Activated CD4-positive, alpha-beta T cell treated with anti-CD3 and anti-CD28 coated beads, Interleukin-2, Interleukin-4, amounts not matched to agents 100 ng/mL and 50 ng/mL, durations not matched to agents 16 hours and 8 hours (primary cell): ENCODE measurements around the gene SYNPR.
"Not testable (repeated sequence)": the region's sequence is repeated elsewhere in the genome, so short reads cannot be mapped to it uniquely, and the experiment has no call there.

Experiments
- DNase-seq: peaks from one replicate; pipeline ENCODE4 v3.0.0-alpha.2; 2020; ENCODE audit warnings: low spot score

SYNPR gene

GRCh38 chr3:63278171-63279004 is at the start of gene SYNPR:
Gene SYNPR (plus strand): TSS chr3:63278308.
- DNase-seq: no peak

GRCh38 chr3:63228677-63229076 is 49.4 kb upstream of the SYNPR start:
- peak; percentile 17 for DNase-seq

DNA sequence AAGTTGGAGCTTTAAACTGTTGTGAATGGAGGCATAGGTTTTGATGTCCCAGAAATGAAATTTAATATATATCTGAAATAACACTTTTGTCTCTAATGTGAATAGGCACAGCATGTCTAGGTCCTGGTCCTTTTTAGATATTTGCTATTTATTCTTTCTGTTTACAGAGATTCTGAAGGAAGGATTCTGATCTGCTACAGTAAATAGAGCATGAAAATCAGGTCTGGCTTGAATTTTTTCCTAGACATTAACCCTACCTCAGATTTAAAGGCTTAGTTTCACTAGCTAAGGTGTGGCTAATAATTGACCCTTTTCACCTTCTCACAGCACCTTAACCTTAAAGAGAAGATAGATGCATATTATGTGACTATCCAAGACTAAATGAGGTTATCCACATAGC is 48.0 kb upstream of the SYNPR start:
- DNase-seq: no peak

GRCh38 chr3:63231643-63232042 is 46.5 kb upstream of the SYNPR start:
- DNase-seq: no peak

DNA sequence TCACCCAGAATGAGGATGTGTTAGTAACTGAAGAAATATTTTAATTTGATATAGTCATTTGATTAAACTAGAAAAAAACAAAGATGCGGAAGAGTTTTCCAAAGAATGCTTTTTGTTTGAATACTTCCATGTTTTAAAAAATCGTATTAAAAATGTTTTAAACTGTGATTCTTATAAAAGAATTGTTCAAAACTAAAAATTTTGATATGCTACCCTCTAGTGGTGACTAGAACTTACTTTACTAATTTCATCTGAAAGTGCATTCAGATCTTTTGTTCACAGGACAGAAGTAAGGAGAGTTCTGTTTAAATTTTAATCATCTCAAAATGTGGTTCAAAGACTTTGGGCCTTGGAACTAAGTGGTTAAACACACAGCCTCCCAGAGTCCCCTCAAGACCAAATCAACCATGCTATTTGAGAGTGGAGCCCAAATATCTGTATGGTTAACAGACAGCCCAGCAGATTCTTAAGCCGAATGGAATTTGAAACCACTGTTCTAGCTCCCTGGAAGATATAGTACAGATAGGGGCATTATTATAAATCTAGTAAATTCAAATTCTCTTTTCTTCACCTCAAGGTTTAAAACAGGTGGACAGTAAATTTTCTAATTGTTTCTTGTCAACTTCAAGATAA is 45.2 kb upstream of the SYNPR start:
- DNase-seq: no peak

- DNase-seq: no peak
These were observed 37.7 kb upstream of the SYNPR start for GRCh38 chr3:63240381-63240902.

DNA sequence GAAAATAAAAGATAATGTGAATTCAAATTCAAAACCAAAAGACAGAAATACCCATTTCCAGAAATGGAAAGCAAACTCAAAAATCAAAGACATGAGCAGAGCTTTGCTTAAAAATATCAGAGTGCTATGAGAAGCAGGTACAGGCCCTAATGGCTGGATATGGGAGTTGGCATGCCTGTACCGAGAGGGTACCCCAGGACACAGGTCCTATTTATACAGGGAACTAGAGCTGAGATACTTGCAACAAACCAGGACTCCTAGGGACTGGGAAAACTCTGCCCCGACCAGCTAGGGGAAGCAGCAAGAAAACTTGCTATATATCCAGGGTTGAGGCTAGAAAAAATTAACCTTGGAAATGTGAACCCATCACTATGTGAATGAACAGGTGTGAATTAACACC is 36.0 kb upstream of the SYNPR start:
- DNase-seq: no peak

DNA sequence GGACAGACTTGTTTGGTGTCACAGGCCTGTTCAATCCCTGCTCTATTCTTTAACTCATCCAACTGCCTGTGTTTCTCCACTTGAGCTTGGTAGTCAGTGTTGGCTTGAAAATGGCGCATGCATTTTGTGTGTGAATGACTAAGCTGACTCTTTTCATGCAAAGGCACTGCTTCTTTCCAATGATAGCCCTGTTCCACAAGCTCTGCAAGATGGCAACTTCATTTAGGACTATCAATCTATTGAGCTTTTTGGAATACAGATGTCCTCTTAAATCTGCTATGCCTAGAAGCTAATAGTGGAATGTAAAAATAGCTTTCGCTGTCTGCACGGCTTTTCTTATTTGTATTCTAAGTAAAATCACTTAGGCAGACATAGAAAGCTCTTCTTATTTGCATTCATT is 33.6 kb upstream of the SYNPR start:
- no peak for DNase-seq

GRCh38 chr3:63245726-63246241 is 32.3 kb upstream of the SYNPR start:
- no peak for DNase-seq

DNA sequence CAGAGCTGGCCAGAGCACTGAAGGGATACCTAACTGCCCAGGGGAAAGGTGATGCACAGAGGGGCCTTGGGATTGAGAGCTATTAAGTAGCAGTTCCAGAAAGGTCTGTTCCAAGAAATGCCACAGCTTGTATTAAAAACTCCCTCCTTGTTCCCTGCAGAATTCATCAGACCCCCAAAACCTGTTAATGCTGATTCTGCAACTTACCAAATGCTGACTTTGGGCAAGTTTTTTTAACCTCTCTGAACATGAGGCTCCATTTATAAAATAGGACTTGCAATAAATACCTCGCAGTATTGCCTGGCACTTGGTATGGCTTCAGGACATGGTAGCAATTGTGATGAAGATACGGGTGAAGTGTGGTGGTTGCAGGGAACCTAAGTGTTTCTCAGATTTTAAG is 30.1 kb upstream of the SYNPR start:
- no peak for DNase-seq

GRCh38 chr3:63251499-63251898 is 26.6 kb upstream of the SYNPR start:
- DNase-seq: no peak

GRCh38 chr3:63255819-63256218 is 22.3 kb upstream of the SYNPR start:
- DNase-seq: not testable (repeated sequence)

GRCh38 chr3:63264716-63265115 is 13.4 kb upstream of the SYNPR start:
- no peak for DNase-seq

GRCh38 chr3:63274359-63274758 is 3.7 kb upstream of the SYNPR start:
- DNase-seq: no peak

GRCh38 chr3:63279005-63279841 is 1.1 kb downstream of the SYNPR start:
- DNase-seq: no peak

GRCh38 chr3:63287610-63288009 is 9.5 kb downstream of the SYNPR start:
- DNase-seq: no peak

GRCh38 chr3:63290686-63291085 is 12.6 kb downstream of the SYNPR start:
- DNase-seq: no peak

DNA sequence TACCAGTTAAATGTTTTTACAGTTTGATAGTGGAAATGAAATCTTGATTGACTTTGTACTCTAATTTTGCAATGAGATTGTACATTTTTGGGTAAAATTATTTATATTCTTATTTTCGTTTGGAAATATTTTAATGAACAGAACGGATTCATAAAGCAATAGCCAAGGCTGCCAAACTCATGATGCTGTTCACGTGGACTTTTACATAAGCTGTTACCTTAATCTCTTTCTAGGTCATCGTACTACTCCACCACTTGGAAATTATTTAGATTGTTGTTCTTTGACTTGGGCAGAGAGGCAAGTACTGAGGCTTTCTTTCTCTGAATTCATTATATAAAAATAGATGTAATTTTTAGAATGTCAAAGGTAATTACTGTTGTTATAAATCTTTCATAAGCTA is 16.2 kb downstream of the SYNPR start:
- no peak for DNase-seq

DNA sequence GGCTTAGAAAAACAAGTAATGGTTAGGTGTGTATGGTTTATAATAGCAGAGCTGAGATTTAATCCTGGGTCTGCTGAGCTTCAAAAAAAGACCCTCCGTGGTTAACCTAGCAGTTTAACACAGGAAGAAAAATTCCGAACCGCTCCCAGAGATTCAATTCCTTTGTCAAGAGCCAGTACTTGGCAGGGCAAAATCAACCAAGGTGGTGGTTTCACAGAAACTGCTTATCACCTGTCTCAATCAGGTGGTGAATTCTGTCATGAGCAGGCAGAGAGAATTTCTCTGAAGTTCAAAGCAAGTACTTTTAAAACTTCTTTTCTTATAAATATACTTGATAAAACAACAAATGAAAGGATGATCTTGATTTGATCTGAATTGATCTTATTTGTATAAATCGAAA is 17.2 kb downstream of the SYNPR start:
- DNase-seq: no peak

- no peak for DNase-seq
These were observed 17.7 kb downstream of the SYNPR start for GRCh38 chr3:63295806-63296205.

DNA sequence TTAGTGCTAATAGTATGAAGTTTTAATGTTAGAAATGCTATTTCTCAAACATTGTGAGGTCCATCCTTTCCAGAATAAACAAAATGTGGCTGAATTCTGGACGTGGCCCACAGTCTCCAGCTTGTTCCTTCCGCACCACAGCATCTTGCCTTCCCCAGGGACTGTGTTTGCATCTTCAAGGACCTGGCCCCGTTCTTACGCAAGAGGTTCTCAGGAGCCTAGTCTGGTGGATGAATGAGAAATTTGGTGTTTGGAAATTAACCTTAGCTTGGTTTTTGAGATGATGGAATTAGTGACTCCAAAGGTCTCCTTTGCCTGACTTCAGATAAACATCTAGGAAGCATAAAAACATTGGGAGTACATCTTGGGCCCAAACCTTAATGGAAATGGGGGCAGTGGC is 18.1 kb downstream of the SYNPR start:
- no peak for DNase-seq

DNA sequence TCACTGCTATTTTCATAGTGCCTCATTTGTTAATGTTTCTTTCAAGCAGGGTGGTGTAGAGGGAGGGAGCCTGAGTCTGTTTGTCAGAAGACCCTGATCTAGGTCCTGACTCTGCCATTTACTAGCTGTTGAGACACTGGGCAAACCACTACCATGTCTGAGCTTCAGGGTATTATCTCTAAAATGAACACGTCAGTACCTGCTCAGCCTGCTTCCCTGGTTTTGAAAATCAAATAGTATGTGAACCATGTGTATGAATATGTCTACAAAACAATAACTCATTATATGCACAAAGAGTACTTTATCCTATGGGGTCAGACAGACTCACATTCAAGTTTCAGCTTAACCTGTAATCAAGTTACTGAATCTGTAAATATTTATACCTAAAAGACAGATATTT is 25.1 kb downstream of the SYNPR start:
- no peak for DNase-seq
